Pons (tissue), 1 donor: ENCODE measurements around the gene KANSL1.
"Not testable (repeated sequence)": the region's sequence is repeated elsewhere in the genome, so short reads cannot be mapped to it uniquely, and the experiment has no call there.

Experiments
- DNase-seq: peaks from one replicate; pipeline ENCODE4 v3.0.0-alpha.2; 2016; ENCODE audit warnings: low spot score

KANSL1 gene

DNA sequence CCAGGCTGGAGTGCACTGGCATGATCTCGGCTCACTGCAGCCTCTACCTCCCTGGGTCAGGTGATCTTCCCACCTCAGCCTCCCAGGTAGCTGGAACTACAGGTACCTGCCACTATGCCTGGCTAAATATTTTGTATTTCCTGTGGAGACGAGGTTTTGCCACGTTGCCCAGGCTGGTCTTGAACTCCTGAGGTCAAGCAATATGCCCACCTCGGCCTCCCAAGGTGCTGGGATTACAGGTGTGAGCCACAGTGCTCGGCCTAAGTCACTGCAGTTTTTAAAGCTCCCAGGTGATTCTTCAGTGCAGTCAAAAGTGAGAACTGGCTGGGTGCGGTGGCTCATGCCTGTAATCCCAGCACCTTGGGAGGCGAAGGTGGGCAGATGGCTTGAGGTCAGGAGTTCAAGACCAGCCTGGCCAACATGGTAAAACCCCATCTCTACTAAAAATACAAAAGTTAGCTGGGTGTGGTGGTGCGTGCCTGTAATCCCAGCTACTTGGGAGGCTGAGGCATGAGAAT lies 173.8 kb downstream of the KANSL1 start:
- DNase-seq = not testable (repeated sequence)

DNA sequence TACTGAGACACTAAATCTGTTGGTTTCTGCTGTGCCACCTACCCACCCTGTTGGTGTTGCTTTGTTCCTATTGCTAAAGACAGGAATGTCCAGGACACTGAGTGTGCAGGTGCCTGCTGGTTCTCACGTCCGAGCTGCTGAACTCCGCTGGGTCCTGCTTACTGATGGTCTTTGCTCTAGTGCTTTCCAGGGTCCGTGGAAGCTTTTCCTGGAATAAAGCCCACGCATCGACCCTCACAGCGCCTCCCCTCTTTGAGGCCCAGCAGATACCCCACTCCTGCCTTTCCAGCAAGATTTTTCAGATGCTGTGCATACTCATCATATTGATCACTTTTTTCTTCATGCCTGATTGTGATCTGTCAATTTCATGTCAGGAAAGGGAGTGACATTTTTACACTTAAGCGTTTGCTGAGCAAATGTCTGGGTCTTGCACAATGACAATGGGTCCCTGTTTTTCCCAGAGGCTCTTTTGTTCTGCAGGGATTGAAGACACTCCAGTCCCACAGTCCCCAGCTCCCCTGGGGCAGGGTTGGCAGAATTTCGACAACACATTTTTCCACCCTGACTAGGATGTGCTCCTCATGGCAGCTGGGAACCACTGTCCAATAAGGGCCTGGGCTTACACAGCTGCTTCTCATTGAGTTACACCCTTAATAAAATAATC lies 179.6 kb downstream of the KANSL1 start:
- DNase-seq = peak; percentile 84

DNA sequence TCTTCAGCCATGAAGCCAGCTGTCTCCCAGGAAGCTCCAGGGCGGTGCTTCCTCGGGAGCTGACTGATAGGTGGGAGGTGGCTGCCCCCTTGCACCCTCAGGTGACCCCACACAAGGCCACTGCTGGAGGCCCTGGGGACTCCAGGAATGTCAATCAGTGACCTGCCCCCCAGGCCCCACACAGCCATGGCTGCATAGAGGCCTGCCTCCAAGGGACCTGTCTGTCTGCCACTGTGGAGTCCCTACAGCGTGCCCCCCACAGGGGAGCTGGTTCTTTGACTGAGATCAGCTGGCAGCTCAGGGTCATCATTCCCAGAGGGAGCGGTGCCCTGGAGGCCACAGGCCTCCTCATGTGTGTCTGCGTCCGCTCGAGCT lies 180.1 kb downstream of the KANSL1 start:
- no peak for DNase-seq

DNA sequence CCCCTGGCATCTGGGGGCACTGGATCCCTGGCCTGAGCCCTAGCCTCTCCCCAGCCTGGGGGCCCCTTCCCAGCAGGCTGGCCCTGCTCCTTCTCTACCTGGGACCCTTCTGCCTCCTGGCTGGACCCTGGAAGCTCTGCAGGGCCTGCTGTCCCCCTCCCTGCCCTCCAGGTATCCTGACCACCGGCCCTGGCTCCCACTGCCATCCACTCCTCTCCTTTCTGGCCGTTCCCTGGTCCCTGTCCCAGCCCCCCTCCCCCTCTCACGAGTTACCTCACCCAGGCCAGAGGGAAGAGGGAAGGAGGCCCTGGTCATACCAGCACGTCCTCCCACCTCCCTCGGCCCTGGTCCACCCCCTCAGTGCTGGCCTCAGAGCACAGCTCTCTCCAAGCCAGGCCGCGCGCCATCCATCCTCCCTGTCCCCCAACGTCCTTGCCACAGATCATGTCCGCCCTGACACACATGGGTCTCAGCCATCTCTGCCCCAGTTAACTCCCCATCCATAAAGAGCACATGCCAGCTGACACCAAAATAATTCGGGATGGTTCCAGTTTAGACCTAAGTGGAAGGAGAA lies 180.6 kb downstream of the KANSL1 start:
- DNase-seq = no peak

DNA sequence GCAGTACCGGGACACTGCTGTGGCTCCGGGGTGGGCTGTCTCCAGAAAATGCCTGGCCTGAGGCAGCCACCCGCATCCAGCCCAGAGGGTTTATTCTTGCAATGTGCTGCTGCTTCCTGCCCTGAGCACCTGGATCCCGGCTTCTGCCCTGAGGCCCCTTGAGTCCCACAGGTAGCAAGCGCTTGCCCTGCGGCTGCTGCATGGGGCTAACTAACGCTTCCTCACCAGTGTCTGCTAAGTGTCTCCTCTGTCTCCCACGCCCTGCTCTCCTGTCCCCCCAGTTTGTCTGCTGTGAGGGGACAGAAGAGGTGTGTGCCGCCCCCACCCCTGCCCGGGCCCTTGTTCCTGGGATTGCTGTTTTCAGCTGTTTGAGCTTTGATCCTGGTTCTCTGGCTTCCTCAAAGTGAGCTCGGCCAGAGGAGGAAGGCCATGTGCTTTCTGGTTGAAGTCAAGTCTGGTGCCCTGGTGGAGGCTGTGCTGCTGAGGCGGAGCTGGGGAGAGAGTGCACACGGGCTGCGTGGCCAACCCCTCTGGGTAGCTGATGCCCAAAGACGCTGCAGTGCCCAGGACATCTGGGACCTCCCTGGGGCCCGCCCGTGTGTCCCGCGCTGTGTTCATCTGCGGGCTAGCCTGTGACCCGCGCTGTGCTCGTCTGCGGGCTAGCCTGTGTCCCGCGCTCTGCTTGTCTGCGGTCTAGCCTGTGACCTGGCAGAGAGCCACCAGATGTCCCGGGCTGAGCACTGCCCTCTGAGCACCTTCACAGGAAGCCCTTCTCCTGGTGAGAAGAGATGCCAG lies 181.3 kb downstream of the KANSL1 start:
- no peak for DNase-seq

DNA sequence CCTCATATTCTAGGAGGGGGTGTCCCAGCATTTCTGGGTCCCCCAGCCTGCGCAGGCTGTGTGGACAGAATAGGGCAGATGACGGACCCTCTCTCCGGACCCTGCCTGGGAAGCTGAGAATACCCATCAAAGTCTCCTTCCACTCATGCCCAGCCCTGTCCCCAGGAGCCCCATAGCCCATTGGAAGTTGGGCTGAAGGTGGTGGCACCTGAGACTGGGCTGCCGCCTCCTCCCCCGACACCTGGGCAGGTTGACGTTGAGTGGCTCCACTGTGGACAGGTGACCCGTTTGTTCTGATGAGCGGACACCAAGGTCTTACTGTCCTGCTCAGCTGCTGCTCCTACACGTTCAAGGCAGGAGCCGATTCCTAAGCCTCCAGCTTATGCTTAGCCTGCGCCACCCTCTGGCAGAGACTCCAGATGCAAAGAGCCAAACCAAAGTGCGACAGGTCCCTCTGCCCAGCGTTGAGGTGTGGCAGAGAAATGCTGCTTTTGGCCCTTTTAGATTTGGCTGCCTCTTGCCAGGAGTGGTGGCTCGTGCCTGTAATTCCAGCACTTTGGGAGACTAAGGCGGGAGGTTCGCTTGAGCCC lies 182.5 kb downstream of the KANSL1 start:
- no peak for DNase-seq

DNA sequence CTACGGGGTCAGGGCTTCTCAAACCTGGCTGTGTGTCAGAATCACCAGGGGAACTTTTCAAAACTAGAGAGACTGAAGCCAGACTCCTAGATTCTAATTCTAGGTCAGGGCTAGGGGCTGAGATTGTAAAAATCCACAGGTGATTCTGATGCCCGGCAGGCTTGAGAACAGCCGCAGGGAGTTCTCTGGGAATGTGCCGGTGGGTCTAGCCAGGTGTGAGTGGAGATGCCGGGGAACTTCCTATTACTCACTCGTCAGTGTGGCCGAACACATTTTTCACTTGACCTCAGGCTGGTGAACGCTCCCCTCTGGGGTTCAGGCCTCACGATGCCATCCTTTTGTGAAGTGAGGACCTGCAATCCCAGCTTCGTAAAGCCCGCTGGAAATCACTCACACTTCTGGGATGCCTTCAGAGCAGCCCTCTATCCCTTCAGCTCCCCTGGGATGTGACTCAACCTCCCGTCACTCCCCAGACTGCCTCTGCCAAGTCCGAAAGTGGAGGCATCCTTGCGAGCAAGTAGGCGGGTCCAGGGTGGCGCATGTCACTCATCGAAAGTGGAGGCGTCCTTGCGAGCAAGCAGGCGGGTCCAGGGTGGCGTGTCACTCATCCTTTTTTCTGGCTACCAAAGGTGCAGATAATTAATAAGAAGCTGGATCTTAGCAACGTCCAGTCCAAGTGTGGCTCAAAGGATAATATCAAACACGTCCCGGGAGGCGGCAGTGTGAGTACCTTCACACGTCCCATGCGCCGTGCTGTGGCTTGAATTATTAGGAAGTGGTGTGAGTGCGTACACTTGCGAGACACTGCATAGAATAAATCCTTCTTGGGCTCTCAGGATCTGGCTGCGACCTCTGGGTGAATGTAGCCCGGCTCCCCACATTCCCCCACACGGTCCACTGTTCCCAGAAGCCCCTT lies 183.3 kb downstream of the KANSL1 start:
- no peak for DNase-seq

DNA sequence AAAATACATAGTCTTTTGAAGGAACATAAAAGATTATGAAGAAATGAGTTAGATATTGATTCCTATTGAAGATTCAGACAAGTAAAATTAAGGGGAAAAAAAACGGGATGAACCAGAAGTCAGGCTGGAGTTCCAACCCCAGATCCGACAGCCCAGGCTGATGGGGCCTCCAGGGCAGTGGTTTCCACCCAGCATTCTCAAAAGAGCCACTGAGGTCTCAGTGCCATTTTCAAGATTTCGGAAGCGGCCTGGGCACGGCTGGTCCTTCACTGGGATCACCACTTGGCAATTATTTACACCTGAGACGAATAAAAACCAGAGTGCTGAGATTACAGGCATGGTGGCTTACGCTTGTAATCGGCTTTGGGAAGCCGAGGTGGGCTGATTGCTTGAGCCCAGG lies 184.6 kb downstream of the KANSL1 start:
- DNase-seq = no peak

DNA sequence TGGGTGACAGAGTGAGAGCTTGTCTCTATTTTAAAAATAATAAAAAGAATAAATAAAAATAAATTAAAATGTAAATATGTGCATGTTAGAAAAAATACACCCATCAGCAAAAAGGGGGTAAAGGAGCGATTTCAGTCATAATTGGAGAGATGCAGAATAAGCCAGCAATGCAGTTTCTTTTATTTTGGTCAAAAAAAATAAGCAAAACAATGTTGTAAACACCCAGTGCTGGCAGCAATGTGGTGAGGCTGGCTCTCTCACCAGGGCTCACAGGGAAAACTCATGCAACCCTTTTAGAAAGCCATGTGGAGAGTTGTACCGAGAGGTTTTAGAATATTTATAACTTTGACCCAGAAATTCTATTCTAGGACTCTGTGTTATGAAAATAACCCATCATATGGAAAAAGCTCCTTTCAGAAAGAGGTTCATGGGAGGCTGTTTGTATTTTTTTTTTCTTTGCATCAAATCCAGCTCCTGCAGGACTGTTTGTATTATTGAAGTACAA lies 185.7 kb downstream of the KANSL1 start:
- no peak for DNase-seq

DNA sequence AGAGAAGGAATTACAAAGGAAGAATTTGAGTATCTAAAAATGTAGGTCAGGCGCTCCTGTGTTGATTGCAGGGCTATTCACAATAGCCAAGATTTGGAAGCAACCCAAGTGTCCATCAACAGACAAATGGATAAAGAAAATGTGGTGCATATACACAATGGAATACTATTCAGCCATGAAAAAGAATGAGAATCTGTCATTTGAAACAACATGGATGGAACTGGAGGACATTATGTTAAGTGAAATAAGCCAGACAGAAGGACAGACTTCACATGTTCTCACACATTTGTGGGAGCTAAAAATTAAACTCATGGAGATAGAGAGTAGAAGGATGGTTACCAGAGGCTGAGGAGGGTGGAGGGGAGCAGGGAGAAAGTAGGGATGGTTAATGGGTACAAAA lies 187.1 kb downstream of the KANSL1 start:
- not testable (repeated sequence) for DNase-seq

DNA sequence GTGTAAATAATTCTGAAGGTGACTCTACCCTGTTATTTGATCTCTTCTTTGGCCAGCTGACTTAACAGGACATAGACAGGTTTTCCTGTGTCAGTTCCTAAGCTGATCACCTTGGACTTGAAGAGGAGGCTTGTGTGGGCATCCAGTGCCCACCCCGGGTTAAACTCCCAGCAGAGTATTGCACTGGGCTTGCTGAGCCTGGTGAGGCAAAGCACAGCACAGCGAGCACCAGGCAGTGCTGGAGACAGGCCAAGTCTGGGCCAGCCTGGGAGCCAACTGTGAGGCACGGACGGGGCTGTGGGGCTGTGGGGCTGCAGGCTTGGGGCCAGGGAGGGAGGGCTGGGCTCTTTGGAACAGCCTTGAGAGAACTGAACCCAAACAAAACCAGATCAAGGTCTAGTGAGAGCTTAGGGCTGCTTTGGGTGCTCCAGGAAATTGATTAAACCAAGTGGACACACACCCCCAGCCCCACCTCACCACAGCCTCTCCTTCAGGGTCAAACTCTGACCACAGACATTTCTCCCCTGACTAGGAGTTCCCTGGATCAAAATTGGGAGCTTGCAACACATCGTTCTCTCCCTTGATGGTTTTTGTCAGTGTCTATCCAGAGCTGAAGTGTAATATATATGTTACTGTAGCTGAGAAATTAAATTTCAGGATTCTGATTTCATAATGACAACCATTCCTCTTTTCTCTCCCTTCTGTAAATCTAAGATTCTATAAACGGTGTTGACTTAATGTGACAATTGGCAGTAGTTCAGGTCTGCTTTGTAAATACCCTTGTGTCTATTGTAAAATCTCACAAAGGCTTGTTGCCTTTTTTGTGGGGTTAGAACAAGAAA lies 189.1 kb downstream of the KANSL1 start:
- peak; percentile 81 for DNase-seq

DNA sequence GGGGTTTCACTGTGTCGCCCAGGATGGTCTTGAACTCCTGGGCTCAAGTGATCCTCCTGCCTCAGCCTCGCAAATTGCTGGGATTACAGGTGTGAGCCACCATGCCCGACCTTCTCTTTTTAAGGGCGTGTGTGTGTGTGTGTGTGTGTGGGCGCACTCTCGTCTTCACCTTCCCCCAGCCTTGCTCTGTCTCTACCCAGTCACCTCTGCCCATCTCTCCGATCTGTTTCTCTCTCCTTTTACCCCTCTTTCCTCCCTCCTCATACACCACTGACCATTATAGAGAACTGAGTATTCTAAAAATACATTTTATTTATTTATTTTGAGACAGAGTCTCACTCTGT lies 190.3 kb downstream of the KANSL1 start:
- no peak for DNase-seq

DNA sequence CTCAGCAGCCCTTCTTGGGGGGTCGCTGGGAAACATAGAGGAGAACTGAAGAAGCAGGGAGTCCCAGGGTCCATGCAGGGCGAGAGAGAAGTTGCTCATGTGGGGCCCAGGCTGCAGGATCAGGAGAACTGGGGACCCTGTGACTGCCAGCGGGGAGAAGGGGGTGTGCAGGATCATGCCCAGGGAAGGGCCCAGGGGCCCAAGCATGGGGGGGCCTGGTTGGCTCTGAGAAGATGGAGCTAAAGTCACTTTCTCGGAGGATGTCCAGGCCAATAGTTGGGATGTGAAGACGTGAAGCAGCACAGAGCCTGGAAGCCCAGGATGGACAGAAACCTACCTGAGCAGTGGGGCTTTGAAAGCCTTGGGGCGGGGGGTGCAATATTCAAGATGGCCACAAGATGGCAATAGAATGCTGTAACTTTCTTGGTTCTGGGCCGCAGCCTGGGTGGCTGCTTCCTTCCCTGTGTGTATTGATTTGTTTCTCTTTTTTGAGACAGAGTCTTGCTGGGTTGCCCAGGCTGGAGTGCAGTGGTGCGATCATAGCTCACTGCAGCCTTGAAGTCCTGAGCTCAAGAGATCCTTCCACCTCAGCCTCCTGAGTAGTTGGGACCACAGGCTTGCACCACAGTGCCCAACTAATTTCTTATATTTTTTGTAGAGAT lies 190.8 kb downstream of the KANSL1 start:
- peak; percentile 78 for DNase-seq

DNA sequence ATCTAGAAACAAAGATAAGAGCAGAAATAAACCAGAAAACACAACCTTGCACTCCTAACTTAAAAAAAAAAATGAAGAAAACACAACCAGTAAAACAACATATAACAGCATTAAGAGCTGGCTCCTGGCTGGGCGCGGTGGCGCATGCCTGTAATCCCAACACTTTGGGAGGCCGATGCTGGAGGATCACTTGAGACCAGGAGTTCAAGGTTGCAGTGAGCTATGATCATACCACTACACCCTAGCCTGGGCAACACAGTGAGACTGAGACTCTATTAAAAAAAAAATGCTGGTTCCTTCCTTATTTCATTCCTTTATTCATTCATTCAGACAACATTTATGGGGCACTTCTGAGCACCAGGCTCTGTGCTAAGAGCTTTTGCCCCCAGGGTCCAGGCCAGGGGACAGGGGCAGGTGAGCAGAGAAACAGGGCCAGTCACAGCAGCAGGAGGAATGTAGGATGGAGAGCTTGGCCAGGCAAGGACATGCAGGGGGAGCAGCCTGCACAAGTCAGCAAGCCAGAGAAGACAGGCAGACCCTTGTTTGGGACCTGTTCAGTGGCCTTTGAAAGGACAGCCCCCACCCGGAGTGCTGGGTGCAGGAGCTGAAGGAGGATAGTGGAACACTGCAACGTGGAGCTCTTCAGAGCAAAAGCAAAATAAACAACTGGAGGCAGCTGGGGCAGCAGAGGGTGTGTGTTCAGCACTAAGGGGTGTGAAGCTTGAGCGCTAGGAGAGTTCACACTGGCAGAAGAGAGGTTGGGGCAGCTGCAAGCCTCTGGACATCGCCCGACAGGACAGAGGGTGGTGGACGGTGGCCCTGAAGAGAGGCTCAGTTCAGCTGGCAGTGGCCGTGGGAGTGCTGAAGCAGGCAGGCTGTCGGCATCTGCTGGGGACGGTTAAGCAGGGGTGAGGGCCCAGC lies 191.6 kb downstream of the KANSL1 start:
- no peak for DNase-seq

DNA sequence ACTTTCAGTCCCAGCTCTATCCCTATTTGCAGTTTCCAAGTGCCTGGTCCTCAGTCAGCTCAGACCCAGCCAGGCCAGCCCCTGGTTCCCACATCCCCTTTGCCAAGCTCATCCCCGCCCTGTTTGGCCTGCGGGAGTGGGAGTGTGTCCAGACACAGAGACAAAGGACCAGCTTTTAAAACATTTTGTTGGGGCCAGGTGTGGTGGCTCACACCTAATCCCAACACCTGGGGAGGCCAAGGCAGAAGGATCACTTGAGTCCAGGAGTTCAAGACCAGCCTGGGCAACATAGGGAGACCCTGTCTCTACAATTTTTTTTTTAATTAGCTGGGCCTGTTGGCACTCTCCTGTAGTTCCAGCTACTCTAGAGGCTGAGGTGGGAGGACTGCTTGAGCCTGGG lies 192.5 kb downstream of the KANSL1 start:
- no peak for DNase-seq

DNA sequence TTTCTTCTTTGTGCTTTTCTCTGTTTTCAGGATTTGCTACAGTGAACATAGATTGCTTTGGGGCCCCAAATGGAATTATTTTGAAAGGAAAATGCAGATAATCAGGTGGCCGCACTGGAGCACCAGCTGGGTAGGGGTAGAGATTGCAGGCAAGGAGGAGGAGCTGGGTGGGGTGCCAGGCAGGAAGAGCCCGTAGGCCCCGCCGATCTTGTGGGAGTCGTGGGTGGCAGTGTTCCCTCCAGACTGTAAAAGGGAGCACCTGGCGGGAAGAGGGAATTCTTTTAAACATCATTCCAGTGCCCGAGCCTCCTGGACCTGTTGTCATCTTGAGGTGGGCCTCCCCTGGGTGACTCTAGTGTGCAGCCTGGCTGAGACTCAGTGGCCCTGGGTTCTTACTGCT lies 192.9 kb downstream of the KANSL1 start:
- DNase-seq = no peak

DNA sequence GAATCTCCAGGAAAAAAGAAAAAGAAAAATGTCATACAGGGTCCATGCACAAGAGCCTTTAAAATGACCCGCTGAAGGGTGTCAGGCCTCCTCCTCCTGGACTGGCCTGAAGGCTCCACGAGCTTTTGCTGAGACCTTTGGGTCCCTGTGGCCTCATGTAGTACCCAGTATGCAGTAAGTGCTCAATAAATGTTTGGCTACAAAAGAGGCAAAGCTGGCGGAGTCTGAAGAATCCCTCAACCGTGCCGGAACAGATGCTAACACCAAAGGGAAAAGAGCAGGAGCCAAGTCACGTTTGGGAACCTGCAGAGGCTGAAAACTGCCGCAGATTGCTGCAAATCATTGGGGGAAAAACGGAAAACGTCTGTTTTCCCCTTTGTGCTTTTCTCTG lies 193.3 kb downstream of the KANSL1 start:
- DNase-seq = no peak

DNA sequence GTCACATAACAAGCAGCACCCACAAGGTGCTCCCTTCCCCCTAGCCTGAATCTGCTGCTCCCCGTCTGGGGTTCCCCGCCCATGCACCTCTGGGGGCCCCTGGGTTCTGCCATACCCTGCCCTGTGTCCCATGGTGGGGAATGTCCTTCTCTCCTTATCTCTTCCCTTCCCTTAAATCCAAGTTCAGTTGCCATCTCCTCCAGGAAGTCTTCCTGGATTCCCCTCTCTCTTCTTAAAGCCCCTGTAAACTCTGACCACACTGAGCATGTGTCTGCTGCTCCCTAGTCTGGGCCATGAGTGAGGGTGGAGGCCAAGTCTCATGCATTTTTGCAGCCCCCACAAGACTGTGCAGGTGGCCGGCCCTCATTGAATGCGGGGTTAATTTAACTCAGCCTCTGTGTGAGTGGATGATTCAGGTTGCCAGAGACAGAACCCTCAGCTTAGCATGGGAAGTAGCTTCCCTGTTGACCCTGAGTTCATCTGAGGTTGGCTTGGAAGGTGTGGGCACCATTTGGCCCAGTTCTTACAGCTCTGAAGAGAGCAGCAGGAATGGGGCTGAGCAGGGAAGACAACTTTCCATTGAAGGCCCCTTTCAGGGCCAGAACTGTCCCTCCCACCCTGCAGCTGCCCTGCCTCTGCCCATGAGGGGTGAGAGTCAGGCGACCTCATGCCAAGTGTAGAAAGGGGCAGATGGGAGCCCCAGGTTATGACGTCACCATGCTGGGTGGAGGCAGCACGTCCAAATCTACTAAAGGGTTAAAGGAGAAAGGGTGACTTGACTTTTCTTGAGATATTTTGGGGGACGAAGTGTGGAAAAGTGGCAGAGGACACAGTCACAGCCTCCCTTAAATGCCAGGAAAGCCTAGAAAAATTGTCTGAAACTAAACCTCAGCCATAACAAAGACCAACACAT lies 194.0 kb downstream of the KANSL1 start, which contains the start of gene STH:
TSS of gene STH (plus strand) at position 264 of the 913 bp plus-strand sequence. CDS start at position 294, 30 bp downstream.
- DNase-seq = no peak
